HEK293 (cell line): ENCODE measurements around the gene BIN1.

Experiments used
- HOXD13 ChIP-seq: sonication (generic); formaldehyde crosslinking; IDR thresholded peaks from 2 replicates; pipeline ENCODE4 v1.8.0; 2022; ENCODE audit warnings: missing genetic modification reagents, borderline replicate concordance
- PRDM1 ChIP-seq: fragments of 450-650 bp; formaldehyde crosslinking; IDR thresholded peaks from 2 replicates; pipeline ENCODE4; 2016; ENCODE audit warnings: missing biosample characterization, missing genetic modification characterization
- SCRT2 ChIP-seq: fragments of 450-650 bp; formaldehyde crosslinking; IDR thresholded peaks from 2 replicates; pipeline ENCODE4 v1.5.1; 2016; ENCODE audit warnings: missing biosample characterization, missing genetic modification characterization
- ZNF133 ChIP-seq: fragments of 450-650 bp; formaldehyde crosslinking; IDR thresholded peaks from 2 replicates; pipeline ENCODE4 v1.5.1; 2016; ENCODE audit warnings: missing biosample characterization, missing genetic modification characterization
- ZNF138 ChIP-seq: fragments of 450-650 bp; formaldehyde crosslinking; IDR thresholded peaks from 2 replicates; pipeline ENCODE4 v1.5.1; 2016; ENCODE audit warnings: missing biosample characterization, missing genetic modification characterization, borderline replicate concordance
- ZNF274 ChIP-seq, 2 experiments: fragments of 200-500 bp in 1 of 2; fragments of 450-650 bp in 1 of 2; sonication (Bioruptor generic) in 1 of 2; formaldehyde crosslinking in 1 of 2; IDR thresholded peaks; 2 replicates each; pipeline versions ENCODE4 v1.5.1 to v1.6.1; 2014 to 2016; ENCODE audit warnings: borderline replicate concordance in 1 of 2, inconsistent platforms in 1 of 2, low read length in 1 of 2, missing biosample characterization in 1 of 2, missing genetic modification characterization in 1 of 2
- ZNF776 ChIP-seq: fragments of 450-650 bp; formaldehyde crosslinking; IDR thresholded peaks from 2 replicates; pipeline ENCODE4 v1.5.0; 2017; ENCODE audit warnings: missing biosample characterization, missing genetic modification characterization, borderline replicate concordance
- ZNF792 ChIP-seq: fragments of 450-650 bp; formaldehyde crosslinking; IDR thresholded peaks from 2 replicates; pipeline ENCODE4 v1.5.1; 2016; ENCODE audit warnings: missing biosample characterization, missing genetic modification characterization
- TF ChIP-seq, protein P1 (sequence below): fragments of 450-650 bp; formaldehyde crosslinking; IDR thresholded peaks from 2 replicates; pipeline ENCODE4 v1.5.1; 2016; ENCODE audit warnings: missing biosample characterization, missing genetic modification characterization
- TF ChIP-seq, protein P2 (sequence below): fragments of 450-650 bp; formaldehyde crosslinking; IDR thresholded peaks from 2 replicates; pipeline ENCODE4 v1.5.1; 2016; ENCODE audit warnings: missing biosample characterization, missing genetic modification characterization

DNA sequence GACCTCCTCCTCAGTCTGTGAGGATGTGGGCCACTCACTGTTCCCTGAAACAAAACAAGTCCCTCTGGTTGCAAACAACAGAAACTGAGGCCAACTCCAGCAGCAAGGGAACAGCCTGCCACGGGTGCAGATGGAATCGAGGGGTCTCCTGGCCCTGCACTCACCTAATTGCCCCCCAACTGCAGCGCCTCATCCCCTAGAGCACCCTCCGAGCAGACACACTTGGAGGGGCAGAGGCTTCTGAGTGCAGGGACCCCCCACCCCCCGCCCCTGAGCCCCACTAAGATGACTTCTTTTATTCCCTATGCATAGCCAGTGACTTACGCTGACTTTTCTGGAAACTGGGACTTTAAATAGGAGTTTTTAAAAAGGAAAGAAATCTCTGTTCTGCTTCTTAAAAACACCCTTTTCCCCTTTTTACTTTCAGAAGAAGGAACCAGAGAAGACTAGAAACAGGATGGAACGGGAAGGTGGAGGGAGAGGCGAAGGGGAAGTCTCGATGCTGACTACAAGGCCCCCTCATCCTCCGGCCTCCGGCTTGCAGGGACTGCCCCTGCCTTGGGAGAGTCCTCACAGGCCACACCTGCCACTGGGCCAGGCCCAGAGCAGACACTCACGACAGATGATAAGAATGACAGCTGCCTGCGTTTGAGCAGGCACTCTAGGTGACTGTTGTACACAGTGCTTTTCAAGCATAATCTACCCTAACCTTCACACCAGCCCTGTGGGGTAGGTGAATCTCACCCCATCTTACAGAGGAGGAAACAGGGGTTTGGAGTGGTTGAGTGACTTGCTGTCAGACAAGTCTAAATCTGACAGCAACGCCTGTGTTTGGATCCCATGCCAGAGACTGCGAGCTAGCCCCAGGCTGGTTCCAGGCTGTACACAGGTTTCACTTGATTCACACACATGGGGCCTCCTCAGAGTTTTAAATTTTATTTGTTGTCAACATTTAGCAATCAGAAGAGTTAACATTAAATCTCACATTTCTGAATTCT is 28.2 kb upstream of the BIN1 start:
- TF ChIP-seq, protein P1, sequence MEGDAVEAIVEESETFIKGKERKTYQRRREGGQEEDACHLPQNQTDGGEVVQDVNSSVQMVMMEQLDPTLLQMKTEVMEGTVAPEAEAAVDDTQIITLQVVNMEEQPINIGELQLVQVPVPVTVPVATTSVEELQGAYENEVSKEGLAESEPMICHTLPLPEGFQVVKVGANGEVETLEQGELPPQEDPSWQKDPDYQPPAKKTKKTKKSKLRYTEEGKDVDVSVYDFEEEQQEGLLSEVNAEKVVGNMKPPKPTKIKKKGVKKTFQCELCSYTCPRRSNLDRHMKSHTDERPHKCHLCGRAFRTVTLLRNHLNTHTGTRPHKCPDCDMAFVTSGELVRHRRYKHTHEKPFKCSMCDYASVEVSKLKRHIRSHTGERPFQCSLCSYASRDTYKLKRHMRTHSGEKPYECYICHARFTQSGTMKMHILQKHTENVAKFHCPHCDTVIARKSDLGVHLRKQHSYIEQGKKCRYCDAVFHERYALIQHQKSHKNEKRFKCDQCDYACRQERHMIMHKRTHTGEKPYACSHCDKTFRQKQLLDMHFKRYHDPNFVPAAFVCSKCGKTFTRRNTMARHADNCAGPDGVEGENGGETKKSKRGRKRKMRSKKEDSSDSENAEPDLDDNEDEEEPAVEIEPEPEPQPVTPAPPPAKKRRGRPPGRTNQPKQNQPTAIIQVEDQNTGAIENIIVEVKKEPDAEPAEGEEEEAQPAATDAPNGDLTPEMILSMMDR, result no peak
- TF ChIP-seq ZNF133 (tag by site-specific recombination) (no peak), ZNF776 (tag by site-specific recombination) (no peak), HOXD13 (CRISPR knock-in tag) (no peak), SCRT2 (tag by site-specific recombination) (no peak), ZNF792 (tag by site-specific recombination) (no peak), ZNF274 (IDR thresholded peaks at IDR 0.05; ENCODE audit: low read length) (no peak), ZNF274 (tag by site-specific recombination; IDR thresholded peaks at IDR 0.05; ENCODE audit: borderline replicate concordance) (no peak), PRDM1 (no peak), ZNF138 (tag by site-specific recombination) (no peak)
- TF ChIP-seq, protein P2, sequence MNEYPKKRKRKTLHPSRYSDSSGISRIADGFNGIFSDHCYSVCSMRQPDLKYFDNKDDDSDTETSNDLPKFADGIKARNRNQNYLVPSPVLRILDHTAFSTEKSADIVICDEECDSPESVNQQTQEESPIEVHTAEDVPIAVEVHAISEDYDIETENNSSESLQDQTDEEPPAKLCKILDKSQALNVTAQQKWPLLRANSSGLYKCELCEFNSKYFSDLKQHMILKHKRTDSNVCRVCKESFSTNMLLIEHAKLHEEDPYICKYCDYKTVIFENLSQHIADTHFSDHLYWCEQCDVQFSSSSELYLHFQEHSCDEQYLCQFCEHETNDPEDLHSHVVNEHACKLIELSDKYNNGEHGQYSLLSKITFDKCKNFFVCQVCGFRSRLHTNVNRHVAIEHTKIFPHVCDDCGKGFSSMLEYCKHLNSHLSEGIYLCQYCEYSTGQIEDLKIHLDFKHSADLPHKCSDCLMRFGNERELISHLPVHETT (tag by site-specific recombination), result no peak
